Medulla oblongata (tissue), 1 donor: Measurements from ENCODE around the gene SLC25A20.
"Not testable (repeated sequence)": the region's sequence is repeated elsewhere in the genome, so short reads cannot be mapped to it uniquely, and the experiment has no call there.

ENCODE experiments used
- DNase-seq: peaks from one replicate; pipeline ENCODE4 v3.0.0-alpha.2; 2015; ENCODE audit errors: extremely low spot score

Gene SLC25A20

DNA sequence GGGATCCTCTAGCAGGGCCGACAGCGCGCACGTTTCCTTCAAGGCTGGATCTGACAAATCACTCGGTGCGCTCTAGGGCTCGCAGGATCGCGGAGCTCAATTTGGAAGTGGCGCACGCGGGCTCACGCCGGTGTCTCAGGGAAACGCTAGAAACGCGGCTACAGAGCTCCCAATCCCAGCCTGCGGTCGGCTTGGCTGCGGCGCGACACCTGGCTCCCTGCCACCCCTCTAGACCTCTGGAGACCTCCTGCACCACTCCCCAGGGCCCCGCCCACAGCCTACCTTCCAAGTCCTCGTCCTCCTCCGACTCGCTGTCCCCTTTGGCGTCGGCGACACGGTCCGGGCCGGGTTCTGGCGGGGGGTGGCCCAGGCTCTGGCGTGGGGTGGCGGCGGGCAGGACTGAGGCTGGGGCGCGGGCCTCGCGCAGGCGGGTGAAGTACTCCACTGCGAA is 51.6 kb downstream of the SLC25A20 start:
- DNase-seq, result peak; percentile 59

DNA sequence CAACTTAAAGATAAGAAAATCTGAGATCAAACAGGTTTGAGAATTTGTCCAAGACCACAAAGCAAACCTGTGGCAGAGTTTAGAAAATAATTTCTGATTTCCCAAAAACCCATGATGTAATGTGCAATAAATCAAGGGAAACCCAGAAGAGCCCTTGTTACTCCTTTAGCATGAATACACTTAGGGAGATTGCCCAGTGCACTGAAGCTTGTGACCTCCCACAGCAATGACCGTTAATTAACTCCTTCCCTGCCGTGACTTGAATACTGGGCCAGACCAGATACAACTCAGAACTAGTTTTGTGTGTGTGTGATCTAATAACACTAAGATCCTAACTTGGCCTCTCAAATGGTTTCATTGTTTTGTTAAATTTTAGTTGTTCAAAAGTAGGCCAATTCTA is 53.5 kb downstream of the SLC25A20 start:
- DNase-seq, result no peak

DNA sequence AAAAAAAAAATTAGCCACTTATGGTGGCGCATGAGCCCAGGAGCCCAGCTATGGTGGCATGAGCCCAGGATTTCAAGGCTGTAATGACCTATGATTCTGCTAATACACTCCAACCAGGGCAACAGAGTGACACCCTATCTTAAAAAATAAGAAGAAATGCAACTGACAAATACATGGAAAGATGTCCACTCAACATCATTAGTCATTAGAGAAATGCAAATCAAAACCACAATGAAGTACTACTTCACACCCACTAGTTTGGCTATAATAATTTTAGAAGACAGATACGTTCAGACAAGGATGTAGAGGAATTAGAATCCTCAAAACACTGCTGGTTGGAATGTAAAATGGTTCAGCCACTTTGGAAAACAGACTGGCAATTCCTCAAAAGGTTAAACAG is 61.5 kb downstream of the SLC25A20 start:
- no peak for DNase-seq

DNA sequence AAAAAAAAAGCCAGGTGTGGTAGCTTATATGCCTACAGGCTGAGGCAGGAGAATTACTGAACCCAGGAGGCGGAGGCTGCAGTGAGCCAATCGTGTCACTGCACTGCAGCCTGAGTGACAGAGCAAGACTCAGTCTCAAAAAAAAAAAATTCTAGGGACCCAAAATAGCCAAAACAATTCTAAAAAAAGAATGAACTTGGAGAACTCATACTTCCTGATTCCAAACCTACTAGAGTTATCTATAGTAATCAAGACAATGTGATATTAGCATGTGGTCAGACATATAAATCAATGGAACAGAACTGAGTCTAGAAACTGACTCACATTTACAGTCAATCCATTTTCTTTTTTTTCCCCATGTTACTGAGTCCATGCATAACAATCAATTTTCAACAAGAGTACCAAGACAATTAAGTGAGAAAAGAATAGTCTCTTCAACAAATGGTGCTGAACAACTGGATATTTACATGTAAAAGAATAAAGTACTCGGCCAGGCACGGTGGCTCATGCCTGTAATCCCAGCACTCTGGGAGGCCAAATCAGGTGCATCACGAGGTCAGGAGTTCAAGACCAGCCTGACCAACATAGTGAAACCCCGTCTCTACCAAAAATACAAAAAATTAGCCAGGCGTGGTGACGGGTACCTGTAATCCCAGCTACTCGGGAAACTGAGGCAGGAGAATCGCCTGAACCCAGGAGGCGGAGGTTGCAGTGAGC is 62.9 kb downstream of the SLC25A20 start:
- no peak for DNase-seq

DNA sequence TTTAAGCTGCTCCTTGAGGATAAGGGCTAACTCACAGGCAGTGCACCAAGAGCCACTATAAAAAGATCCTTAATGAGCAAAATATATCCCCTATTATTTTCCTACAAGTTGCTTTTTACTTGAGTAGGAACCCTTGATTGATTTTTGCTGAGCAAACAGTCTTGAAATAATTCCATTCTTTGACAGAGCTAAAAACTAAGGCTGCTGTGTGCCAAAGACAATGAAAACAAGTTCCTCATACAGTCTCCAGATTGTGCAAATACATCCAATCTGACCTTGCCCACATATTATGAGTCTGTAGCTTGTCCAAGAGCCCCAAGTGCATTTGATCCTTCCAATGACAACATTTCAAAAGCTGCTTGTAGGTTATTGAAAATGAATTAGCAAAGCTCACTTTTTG is 66.0 kb downstream of the SLC25A20 start:
- no peak for DNase-seq

DNA sequence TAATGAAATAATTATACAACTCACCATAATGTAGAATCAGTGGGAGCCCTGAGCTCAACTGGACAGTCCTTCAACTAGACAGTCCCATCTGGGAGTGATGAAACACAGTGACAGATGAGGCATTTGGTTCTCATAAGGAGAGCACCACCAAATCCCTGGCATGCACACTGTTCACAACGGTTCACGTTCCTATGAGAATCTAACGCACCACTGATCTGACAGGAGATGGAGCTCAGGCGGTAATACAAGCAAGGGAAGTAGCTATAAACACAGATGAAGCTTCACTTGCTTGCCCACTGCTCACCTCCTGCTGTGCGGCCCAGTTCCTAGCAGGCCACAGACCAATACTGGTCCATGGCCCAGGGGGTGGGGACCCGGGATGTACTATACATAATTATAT is 68.0 kb downstream of the SLC25A20 start:
- no peak for DNase-seq

DNA sequence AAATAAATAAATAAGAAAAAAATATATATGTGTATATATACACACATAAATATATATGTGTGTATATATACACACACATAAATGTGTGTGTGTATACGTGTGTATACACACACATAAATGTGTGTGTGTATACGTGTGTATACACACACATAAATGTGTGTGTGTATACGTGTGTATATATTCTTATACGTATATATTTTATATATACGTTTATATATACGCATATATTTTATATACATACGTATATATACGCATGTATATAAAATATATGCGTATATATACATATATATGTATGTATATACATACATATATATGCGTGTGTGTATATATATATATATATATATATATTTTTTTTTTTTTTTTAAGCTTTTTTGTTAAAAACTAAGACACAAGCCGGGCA is 69.2 kb downstream of the SLC25A20 start:
- not testable (repeated sequence) for DNase-seq

DNA sequence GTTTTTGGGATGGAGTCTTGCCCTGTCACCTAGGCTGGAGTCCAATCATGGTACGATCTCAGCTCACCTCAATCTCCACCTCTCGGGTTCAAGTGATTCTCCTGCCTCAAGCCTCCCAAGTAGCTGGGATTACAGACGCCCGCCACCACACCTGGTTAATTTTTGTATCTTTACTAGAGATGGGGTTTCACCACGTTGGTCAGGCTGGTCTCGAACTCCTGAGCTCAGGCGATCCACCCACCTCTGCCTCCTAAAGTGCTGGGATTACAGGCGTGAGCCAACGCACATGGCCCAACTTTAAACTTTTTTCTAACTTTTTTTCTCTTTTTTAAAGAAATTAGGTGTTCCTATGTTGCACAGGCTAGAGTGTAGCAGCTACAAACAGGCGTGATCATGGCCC is 70.8 kb downstream of the SLC25A20 start:
- not testable (repeated sequence) for DNase-seq

DNA sequence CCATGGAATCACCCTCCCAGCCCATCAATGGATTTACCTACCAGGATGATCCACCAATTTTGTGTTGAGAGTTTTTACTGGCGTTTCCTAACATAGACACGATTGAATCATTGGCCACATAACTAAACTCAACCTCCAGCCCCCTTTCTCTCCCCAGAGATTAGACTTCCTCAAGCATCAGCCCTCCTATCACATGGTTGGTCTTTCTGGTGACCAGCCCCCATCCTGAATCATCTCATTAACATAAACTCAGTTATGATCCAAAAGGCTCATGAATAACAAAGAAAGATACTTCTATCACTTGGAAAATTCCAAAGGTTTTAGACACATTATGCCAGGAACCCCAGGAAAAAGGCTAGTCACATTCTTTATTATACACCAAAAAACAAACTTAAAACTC is 72.2 kb downstream of the SLC25A20 start:
- DNase-seq, result no peak

DNA sequence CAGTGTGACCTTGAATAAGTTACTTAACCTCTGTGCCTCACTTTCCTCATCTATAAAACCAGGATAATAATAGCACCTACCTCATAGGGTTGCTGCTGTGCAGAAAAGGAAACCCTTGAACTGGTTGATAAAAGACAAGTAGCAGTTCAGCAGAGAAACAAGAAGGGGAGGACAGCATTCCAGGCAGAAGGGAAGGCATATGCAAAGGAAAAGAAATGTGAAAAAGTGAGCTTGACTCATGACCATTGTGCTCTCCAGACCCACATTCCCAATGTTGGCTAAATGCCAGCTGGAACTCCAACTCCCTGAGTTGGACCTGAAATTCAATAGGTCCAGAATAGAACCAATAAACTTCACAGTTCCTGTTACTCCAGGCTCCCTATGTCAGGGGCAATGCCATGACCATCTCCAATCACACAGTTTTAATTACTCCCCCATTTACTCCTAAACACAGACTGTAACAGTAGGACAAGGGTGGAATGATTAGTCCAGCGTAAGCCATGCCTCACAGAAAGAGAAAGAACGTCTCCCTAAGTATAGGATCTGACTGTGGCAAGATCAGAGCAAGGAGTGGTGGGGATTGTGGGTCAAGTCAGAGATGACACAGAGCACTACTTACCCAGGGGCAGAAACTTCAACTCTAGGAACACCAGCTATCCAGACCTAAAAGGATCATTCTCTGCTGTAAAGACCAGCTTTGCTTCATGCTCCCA is 77.9 kb downstream of the SLC25A20 start:
- peak; percentile 28 for DNase-seq

DNA sequence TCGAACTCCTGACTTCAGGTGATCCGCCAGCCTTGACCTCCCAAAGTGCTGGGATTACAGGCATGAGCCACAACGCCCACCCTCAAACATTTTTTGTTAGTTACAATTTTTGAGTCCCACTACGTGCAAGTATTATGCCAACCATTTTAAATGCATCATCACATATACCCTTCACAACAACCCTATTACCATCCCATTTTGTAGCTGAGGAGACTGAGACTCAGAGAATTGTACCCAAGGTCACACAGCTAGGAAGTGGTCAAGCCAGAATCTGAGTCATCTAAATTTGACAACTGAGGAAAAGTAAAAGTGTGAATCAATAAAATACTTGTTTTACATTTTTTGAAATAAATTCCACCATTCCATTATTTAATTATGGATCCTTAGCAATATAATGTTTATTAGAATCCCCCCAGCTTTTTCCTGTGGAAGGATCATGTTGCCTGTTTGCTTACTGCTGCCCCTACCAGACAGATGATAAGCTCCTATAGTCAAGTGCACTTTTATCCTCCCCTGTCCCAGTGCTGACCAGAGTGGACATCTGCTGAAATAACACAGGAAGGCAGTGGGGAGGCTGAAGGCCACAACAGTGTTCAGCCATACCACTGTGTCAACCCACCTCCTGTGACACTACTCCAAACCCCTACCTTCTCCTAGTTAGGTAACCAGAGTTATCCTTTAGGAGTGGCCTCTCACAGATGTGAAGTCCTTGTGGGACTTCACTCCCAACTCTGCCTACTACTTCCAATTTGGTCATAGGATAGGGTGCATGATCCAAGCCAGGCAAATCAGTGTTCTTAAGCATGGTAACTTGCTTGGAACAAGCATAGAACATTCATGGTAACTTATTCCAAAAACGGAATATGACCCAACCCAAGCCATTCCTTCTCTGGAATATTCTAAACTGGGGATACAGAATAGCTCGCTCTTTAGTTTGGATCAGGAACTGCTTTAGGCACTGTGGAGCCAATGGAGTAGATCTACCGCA is 79.2 kb downstream of the SLC25A20 start:
- no peak for DNase-seq

DNA sequence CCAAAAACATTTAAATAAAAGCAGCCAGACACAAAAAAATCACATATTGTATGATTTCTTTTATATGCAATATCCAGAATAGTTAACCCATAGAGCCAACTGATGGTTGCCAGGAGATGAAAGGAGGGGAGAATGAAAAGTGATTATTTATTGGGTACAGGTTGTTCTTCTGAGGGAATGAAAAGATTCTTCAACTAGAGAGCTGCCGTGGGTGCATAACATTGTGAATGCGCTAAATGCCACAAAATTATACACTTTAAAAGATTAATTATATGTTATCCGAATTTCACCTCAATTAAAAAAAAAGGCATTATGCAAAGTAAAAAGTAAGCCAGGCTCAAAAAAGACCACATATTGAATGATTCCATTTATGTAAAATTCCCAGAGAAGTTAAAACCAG is 87.2 kb downstream of the SLC25A20 start:
- no peak for DNase-seq
